ENCODE results near the gene DOK5. TPM values are rescaled to one million over a fixed set of nuclear protein-coding genes. Genes with fewer than 3 reads are reported as not detected.

Gene DOK5
- total and polyA plus RNA-seq, 2 of the 8 experiments (the other 6 are each of a cell fraction or from before 2014, with no cell fraction given), result 8.9 to 15.0 TPM

DNA sequence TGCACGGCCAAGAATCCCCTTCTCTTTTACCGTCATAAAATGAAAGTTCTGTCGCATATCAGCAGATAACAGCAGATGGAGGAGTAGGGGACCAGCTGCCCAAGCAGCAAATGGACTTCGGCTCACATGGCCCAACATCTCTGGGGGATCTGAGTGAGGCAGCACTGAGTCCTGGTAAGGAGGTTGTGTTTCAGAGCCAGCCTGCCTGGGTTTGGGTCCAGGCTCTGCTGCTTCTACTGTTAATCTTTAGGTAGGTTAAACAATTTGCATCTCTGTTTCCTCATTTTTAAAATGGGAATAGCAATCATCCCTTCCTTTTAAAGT, 193.6 kb downstream of the DOK5 start:
- peaks cover 0 to 3% (median under 1%) of the 10 kb centered on the region in 4 experiments; a peak in 3 of 7 replicates for H3K4me1 ChIP-seq (replicated peaks in 1 of 4; ENCODE audit: control insufficient read depth in 3 of 4, insufficient read depth in 4 of 4, low read length in 3 of 4)
- H3K56ac ChIP-seq (replicated peaks; ENCODE audit: insufficient read length, low read depth, low read length), result no peak overlapping the region
- H4K20me1 ChIP-seq (replicated peaks in 1 of 2; ENCODE audit: control insufficient read depth in 1 of 2, insufficient read depth in 2 of 2, low read length in 2 of 2), result no peaks in the 10 kb centered on the region
- H2AFZ ChIP-seq (ENCODE audit: low read length), result peak overlapping the region; percentile 85; the same call in 1 of the 2 replicates
- no peaks in the 10 kb centered on the region for H3K36me3 ChIP-seq (ENCODE audit: control insufficient read depth in 2 of 4, insufficient read depth in 4 of 4, low read length in 3 of 4)
- 95% methylated on average over 4 of the region's 4 CpGs; no CpG with 5 or more reads in 1 of the 2 experiments for WGBS, 2 experiments (ENCODE audit: extremely low coverage in 1 of 2, insufficient coverage in 1 of 2, insufficient read length in 1 of 2, insufficient replicate concordance in 2 of 2, low coverage in 1 of 2, low lambda C conversion rate in 2 of 2, missing lambda C conversion rate in 1 of 2)
- no peak overlapping the region for H2BK5ac ChIP-seq (ENCODE audit: low read depth, low read length)
- no peak overlapping the region for H3K4me2 ChIP-seq (ENCODE audit: insufficient read depth in 1 of 2, low read depth in 2 of 2, low read length in 2 of 2)
- no peaks in the 10 kb centered on the region; a peak in 1 of 7 replicates for H3K27me3 ChIP-seq (replicated peaks in 1 of 4; ENCODE audit: control insufficient read depth in 3 of 4, extremely low read depth in 1 of 4, insufficient read depth in 3 of 4, low read length in 3 of 4)
- H3K14ac ChIP-seq (ENCODE audit: insufficient read length), result no peak overlapping the region
- H3K27ac ChIP-seq (ENCODE audit: low read depth, low read length), result no peak overlapping the region
- ChIA-PET CTCF (ENCODE audit: partially characterized antibody) (interaction anchor here (0.7 to 4.1 kb wide), 7 partner anchors 11 to 565 kb away, joined by 3 to 25 read pairs (median 3); no protein-coding TSS in a partner anchor), POLR2A (ENCODE audit: partially characterized antibody) (no interaction called here)
- no peak overlapping the region for H3K4ac ChIP-seq (replicated peaks; ENCODE audit: insufficient read length, low read depth, low read length)
- no peak overlapping the region for H4K91ac ChIP-seq (replicated peaks; ENCODE audit: insufficient read length, low read length)
- no peak overlapping the region for H3K9ac ChIP-seq (replicated peaks in 1 of 4; ENCODE audit: extremely low read depth in 1 of 4, low read depth in 3 of 4, low read length in 3 of 4)
- no peaks in the 10 kb centered on the region for H3K79me2 ChIP-seq (ENCODE audit: control insufficient read depth in 1 of 2, insufficient read depth in 2 of 2, low read length in 2 of 2)
- no peak overlapping the region for H2AK5ac ChIP-seq (ENCODE audit: low read depth, low read length)
- H3K23me2 ChIP-seq (ENCODE audit: low read depth, low read length), result no peaks in the 10 kb centered on the region
- no peak for TF ChIP-seq PHF8 (conservative IDR thresholded peaks at IDR 0.05; ENCODE audit: low read depth, low read length)
- no peak for TF ChIP-seq SIX5 (IDR thresholded peaks at IDR 0.05; ENCODE audit: low read depth, low read length)
- TF ChIP-seq, protein P1, sequence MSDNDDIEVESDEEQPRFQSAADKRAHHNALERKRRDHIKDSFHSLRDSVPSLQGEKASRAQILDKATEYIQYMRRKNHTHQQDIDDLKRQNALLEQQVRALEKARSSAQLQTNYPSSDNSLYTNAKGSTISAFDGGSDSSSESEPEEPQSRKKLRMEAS (IDR thresholded peaks at IDR 0.05), result no peak
- TF ChIP-seq NANOG (IDR thresholded peaks at IDR 0.05; ENCODE audit: insufficient read depth, low read depth, low read length, poor library complexity, severe bottlenecking), result no peak
- TF ChIP-seq RNF2 (IDR thresholded peaks at IDR 0.05; ENCODE audit: borderline replicate concordance, low read depth, low read length, missing control alignments, poor library complexity, severe bottlenecking), result no peak
- no peak for TF ChIP-seq CREB1 (IDR thresholded peaks at IDR 0.05)
- no peak for TF ChIP-seq CHD1 (IDR thresholded peaks at IDR 0.05; ENCODE audit: low read depth, low read length)
- no peaks in the 10 kb centered on the region for H3K79me1 ChIP-seq (ENCODE audit: low read depth, low read length)
- no peak overlapping the region for H3K23ac ChIP-seq (ENCODE audit: insufficient read length)
- FAIRE-seq (no peak), DNase-seq (ENCODE audit: low read depth in 1 of 2, low spot score in 2 of 2) (no peak)
- no peak overlapping the region for H2BK120ac ChIP-seq (replicated peaks; ENCODE audit: low read depth, low read length)
- H2BK15ac ChIP-seq (ENCODE audit: low read length), result no peak overlapping the region
- H3K9me3 ChIP-seq (ENCODE audit: insufficient read depth in 2 of 2, low read depth in 1 of 2, low read length in 1 of 2), result no peaks in the 10 kb centered on the region
- no peak overlapping the region for H4K8ac ChIP-seq (ENCODE audit: extremely low read depth, insufficient read depth, low read length)
- no peak overlapping the region for H3K18ac ChIP-seq (ENCODE audit: extremely low read depth, low read length)
- no peak overlapping the region for H4K5ac ChIP-seq (ENCODE audit: insufficient read length, low read depth, low read length)
- H2BK12ac ChIP-seq (ENCODE audit: low read depth, low read length), result no peak overlapping the region
- H2BK20ac ChIP-seq (ENCODE audit: low read length), result no peak overlapping the region
- H3K4me3 ChIP-seq (ENCODE audit: extremely low read depth in 1 of 4, insufficient read depth in 2 of 4, low read depth in 3 of 4, low read length in 4 of 4), result no peak overlapping the region
